ENCODE measurements around the gene MAP2K7. TPM values are rescaled to one million over a fixed set of nuclear protein-coding genes. Genes with fewer than 3 reads are reported as not detected.
"Not testable (repeated sequence)": the region's sequence is repeated elsewhere in the genome, so short reads cannot be mapped to it uniquely, and the experiment has no call there.

MAP2K7 gene
- total RNA-seq, 1 donor from 2014 or later: 9.4 TPM

DNA sequence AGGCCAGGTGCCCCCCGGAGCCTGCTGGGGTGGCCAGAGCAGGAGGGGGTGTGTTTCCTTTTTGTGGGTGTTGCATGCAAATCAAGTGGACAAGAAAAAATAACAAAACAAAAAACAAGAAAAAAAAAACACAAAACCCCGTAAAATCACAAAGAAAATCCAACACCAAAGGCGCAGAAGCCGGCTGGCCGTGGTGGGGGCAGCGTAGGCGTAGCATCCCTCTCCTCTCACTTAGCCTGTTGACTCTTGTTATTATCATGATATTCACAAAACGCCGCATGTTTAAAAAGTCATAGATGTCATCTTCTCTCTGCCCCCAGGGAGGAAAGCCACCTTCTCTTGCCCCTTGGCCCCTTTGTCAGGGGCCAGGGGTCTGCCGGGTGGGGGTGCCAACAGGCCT is 10.0 kb downstream of the MAP2K7 start:
- Histone ChIP-seq H3K4me3 (ENCODE audit: low read length in 3 of 3) (no peak overlapping the region), H3K36me3 (ENCODE audit: control insufficient read depth in 3 of 3, insufficient read depth in 3 of 3, low read length in 3 of 3) (peaks cover 26 to 30% (median 29%) of the 10 kb centered on the region in 3 donors), H3K27ac (ENCODE audit: low read depth, low read length) (no peak overlapping the region), H3K9me3 (ENCODE audit: control insufficient read depth in 3 of 3, low read length in 3 of 3) (no peaks in the 10 kb centered on the region), H3K27me3 (ENCODE audit: control insufficient read depth in 3 of 3, insufficient read depth in 3 of 3, low read length in 3 of 3) (peaks cover 20 to 44% (median 28%) of the 10 kb centered on the region in 3 donors), H3K9ac (ENCODE audit: low read depth in 1 of 3, low read length in 3 of 3) (no peak overlapping the region), H3K4me1 (ENCODE audit: control insufficient read depth in 3 of 3, insufficient read depth in 3 of 3, low read length in 3 of 3) (peaks cover 12 to 26% (median 20%) of the 10 kb centered on the region in 3 donors)

DNA sequence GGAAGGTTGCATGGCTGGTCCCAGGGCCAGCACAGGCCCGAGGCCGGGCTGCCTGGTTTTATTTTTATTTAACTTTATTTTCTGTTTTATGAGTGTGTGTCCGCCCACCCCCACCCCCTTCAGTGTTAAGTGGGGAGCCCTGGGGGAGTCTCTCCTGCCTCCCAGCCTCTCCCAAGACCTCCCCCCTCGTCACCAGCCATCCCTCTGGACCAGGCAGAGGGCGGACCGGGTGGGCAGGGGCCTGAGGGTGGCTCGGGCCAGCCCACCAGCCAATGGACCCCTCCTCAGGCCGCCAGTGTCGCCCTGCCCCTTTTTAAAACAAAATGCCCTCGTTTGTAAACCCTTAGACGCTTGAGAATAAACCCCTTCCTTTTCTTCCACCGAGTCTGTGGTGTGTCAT is 10.4 kb downstream of the MAP2K7 start:
- H3K9me3 ChIP-seq (ENCODE audit: control insufficient read depth in 3 of 3, low read length in 3 of 3): no peaks in the 10 kb centered on the region
- H3K4me3 ChIP-seq (ENCODE audit: low read length in 3 of 3): no peak overlapping the region
- H3K4me1 ChIP-seq (ENCODE audit: control insufficient read depth in 3 of 3, insufficient read depth in 3 of 3, low read length in 3 of 3): peaks cover 12 to 26% (median 20%) of the 10 kb centered on the region in 3 donors
- H3K36me3 ChIP-seq (ENCODE audit: control insufficient read depth in 3 of 3, insufficient read depth in 3 of 3, low read length in 3 of 3): peaks cover 26 to 30% (median 29%) of the 10 kb centered on the region in 3 donors
- peaks cover 20 to 49% (median 33%) of the 10 kb centered on the region in 3 donors for H3K27me3 ChIP-seq (ENCODE audit: control insufficient read depth in 3 of 3, insufficient read depth in 3 of 3, low read length in 3 of 3)
- H3K9ac ChIP-seq (ENCODE audit: low read depth in 1 of 3, low read length in 3 of 3): no peak overlapping the region
- H3K27ac ChIP-seq (ENCODE audit: low read depth, low read length): no peak overlapping the region

DNA sequence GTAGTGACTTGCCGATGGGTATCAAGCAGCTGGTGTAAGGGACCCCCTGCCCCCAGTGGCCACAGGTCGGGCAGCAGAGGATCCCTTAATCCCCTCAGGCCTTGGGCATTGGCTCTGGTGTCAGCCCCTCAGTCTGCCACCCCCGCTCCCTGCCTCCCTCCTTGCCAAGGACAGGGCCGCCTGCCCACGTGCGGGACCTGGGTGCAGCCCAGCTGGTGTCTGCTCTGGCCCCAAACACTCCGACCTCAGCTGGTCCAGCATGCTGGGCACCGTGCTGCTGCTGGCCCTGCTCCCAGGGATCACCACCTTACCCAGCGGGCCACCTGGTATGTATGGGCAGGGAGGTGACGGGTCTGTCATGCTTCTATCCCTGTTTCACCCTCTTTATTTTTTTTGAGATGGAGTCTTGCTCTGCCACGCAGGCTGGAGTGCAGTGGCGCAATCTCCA is 10.9 kb downstream of the MAP2K7 start, which contains the start of gene TGFBR3L:
Gene TGFBR3L, plus strand, starts transcription at position 233 of the 448 bp plus-strand sequence.
- Histone ChIP-seq H3K36me3 (ENCODE audit: control insufficient read depth in 3 of 3, insufficient read depth in 3 of 3, low read length in 3 of 3) (peaks cover 26 to 29% (median 27%) of the 10 kb centered on the region in 3 donors), H3K27me3 (ENCODE audit: control insufficient read depth in 3 of 3, insufficient read depth in 3 of 3, low read length in 3 of 3) (peaks cover 20 to 53% (median 34%) of the 10 kb centered on the region in 3 donors), H3K27ac (ENCODE audit: low read depth, low read length) (no peak within 1 kb of the TSS), H3K9me3 (ENCODE audit: control insufficient read depth in 3 of 3, low read length in 3 of 3) (no peaks in the 10 kb centered on the region), H3K4me3 (ENCODE audit: low read length in 3 of 3) (no peak within 1 kb of the TSS), H3K9ac (ENCODE audit: low read depth in 1 of 3, low read length in 3 of 3) (no peak within 1 kb of the TSS), H3K4me1 (ENCODE audit: control insufficient read depth in 3 of 3, insufficient read depth in 3 of 3, low read length in 3 of 3) (peaks cover 14 to 29% (median 22%) of the 10 kb centered on the region in 3 donors)

DNA sequence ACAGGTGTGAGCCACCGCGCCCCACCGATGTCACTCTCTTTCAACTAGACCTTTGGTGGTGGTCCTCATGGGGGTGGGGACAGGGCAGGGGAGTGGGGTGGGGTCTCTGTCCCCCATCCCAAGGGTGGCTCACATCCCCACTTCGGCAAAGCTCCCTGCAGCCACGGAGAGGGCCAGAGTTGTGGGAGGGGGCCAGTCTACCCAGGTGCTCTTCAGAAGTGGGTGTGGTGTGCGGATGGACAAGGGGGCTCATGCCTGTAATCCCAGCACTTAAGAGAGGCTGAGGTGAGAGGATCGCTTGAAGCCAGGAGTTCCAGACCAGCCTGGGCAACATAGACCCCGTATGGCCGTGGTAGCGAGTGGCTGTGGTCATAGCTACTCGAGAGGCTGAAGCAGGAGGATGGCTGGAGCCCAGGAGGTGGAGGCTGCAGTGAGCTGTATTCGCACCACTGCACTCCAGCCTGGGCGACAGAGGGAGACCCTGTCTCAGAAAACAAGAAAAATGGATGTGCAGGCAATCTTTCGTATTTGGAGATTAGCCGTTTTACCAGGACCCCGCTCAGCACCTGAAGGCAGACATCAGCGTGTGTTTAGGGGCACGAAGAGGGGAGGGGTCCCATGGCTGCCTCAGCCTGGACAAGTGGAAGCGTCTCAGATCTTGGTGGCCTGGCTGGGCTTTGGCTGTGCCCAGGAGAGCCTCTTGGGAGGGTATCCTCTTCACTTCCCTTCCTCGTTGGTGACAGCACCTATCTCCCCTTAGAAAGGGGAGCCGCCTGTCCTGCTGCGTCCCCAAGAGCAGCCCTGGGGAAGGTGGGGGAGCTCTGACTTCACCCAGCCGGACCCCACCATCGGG is 11.8 kb downstream of the MAP2K7 start:
- peaks cover 18 to 33% (median 26%) of the 10 kb centered on the region in 3 donors for H3K4me1 ChIP-seq (ENCODE audit: control insufficient read depth in 3 of 3, insufficient read depth in 3 of 3, low read length in 3 of 3)
- H3K27ac ChIP-seq (ENCODE audit: low read depth, low read length): no peak overlapping the region
- H3K27me3 ChIP-seq (ENCODE audit: control insufficient read depth in 3 of 3, insufficient read depth in 3 of 3, low read length in 3 of 3): peaks cover 20 to 56% (median 34%) of the 10 kb centered on the region in 3 donors
- no peaks in the 10 kb centered on the region for H3K9me3 ChIP-seq (ENCODE audit: control insufficient read depth in 3 of 3, low read length in 3 of 3)
- H3K9ac ChIP-seq (ENCODE audit: low read depth in 1 of 3, low read length in 3 of 3): no peak overlapping the region
- no peak overlapping the region for H3K4me3 ChIP-seq (ENCODE audit: low read length in 3 of 3)
- peaks cover 20 to 22% (median 20%) of the 10 kb centered on the region in 3 donors for H3K36me3 ChIP-seq (ENCODE audit: control insufficient read depth in 3 of 3, insufficient read depth in 3 of 3, low read length in 3 of 3)

DNA sequence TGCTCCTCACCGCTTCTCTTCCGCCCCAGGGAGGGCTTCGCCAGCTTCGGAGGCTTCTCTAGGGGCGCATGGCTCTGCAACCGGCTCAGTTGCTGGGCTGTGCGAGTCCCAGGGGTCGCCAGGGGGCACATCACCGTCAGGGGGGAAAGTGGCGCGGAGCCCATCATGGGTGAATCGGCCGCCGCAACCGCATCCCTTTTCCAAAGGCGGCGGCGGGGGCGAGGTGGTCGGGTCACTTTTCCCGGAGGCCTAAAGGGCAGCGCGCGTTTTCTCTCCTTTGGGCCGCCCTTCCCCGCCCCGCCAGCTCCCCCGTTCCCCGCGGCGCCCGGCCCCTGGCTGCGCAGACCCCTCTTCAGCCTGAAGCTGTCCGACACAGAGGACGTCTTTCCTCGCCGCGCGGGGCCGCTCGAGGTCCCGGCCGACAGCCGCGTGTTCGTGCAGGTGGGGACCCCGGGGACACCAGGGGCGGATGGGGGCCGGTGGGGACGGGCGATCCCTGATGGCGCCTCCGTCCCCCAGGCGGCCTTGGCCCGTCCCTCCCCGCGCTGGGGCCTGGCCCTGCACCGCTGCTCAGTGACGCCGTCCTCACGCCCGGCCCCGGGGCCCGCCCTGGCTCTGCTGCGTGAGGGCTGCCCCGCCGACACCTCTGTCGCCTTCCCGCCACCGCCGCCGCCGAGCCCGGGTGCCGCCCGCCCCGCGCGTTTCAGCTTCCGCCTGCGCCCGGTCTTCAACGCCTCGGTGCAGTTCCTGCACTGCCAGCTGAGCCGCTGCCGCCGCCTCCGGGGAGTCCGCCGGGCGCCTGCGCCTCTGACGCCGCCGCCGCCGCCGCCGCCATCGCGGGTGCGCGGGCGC is 12.7 kb downstream of the MAP2K7 start:
- Histone ChIP-seq H3K9me3 (ENCODE audit: control insufficient read depth in 3 of 3, low read length in 3 of 3) (no peaks in the 10 kb centered on the region), H3K27ac (ENCODE audit: low read depth, low read length) (no peak overlapping the region), H3K4me1 (ENCODE audit: control insufficient read depth in 3 of 3, insufficient read depth in 3 of 3, low read length in 3 of 3) (peaks cover 24 to 38% (median 32%) of the 10 kb centered on the region in 3 donors), H3K4me3 (ENCODE audit: low read length in 3 of 3) (no peak overlapping the region), H3K36me3 (ENCODE audit: control insufficient read depth in 3 of 3, insufficient read depth in 3 of 3, low read length in 3 of 3) (peaks cover 13 to 14% (median 13%) of the 10 kb centered on the region in 3 donors), H3K9ac (ENCODE audit: low read depth in 1 of 3, low read length in 3 of 3) (no peak overlapping the region), H3K27me3 (ENCODE audit: control insufficient read depth in 3 of 3, insufficient read depth in 3 of 3, low read length in 3 of 3) (peaks cover 20 to 56% (median 34%) of the 10 kb centered on the region in 3 donors)

DNA sequence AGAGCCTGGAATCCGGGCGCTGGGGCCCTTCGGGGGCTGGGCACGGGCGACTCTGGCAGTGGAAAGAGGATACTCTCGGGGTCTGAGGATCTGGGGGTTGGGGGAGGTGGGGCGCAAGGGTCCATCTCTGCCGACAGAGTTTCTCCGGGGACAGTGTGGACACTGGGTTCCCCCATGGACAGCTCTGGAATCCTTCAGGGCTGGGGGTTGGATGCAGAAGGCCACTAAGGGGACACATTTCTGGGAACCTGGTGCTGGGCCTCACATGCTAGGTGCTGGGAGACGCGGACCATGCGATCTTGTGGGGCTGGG is 13.2 kb downstream of the MAP2K7 start:
- H3K4me1 ChIP-seq (ENCODE audit: control insufficient read depth in 3 of 3, insufficient read depth in 3 of 3, low read length in 3 of 3): peaks cover 30 to 44% (median 37%) of the 10 kb centered on the region in 3 donors
- peaks cover 20 to 56% (median 34%) of the 10 kb centered on the region in 3 donors for H3K27me3 ChIP-seq (ENCODE audit: control insufficient read depth in 3 of 3, insufficient read depth in 3 of 3, low read length in 3 of 3)
- no peaks in the 10 kb centered on the region for H3K9me3 ChIP-seq (ENCODE audit: control insufficient read depth in 3 of 3, low read length in 3 of 3)
- peak overlapping the region in 1 of 3 donors; percentile 7 for H3K4me3 ChIP-seq (ENCODE audit: low read length in 3 of 3)
- H3K27ac ChIP-seq (ENCODE audit: low read depth, low read length): no peak overlapping the region
- H3K36me3 ChIP-seq (ENCODE audit: control insufficient read depth in 3 of 3, insufficient read depth in 3 of 3, low read length in 3 of 3): peaks cover 8 to 10% (median 9%) of the 10 kb centered on the region in 3 donors
- H3K9ac ChIP-seq (ENCODE audit: low read depth in 1 of 3, low read length in 3 of 3): peak overlapping the region in 2 of 3 donors; percentile 33 to 61

DNA sequence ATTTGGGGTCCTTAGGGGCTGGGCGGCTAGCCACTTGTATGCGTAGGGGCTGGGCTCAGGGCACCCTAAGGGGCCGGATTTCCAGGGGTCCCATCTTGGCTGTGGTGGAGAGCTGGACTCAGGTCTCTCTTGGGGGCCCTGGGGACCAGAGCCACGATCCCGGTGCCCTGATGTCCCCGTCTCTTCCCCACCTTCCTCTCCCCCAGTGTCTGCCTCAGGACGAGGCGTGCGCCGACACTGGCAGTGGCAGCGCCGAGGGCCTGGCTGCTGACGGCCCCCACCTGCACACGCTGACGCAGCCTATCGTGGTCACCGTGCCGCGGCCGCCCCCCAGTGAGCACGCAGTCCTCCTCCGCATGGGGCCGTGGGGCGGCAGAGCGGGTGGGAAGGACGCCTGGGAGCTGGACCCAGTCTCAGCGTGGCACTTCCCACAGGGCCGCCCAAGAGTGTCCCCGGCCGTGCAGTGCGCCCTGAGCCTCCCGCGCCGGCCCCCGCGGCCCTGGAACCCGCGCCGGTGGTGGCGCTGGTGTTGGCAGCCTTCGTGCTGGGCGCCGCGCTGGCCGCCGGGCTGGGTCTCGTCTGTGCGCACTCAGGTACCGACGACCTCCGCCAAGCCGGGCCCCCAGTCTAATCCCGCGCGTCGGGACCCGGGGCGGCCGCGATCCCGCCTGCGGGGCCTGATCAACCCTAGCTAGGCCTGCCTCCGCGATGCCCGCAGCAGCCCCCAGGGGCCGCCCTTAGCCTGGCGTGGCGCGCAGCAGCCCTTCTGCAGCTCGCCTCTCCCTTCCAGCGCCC is 13.8 kb downstream of the MAP2K7 start:
- peak overlapping the region; percentile 7 to 51 (median 35) for H3K4me3 ChIP-seq (ENCODE audit: low read length in 3 of 3)
- peak overlapping the region in 2 of 3 donors; percentile 33 to 61 for H3K9ac ChIP-seq (ENCODE audit: low read depth in 1 of 3, low read length in 3 of 3)
- H3K9me3 ChIP-seq (ENCODE audit: control insufficient read depth in 3 of 3, low read length in 3 of 3): no peaks in the 10 kb centered on the region
- peaks cover 20 to 56% (median 34%) of the 10 kb centered on the region in 3 donors for H3K27me3 ChIP-seq (ENCODE audit: control insufficient read depth in 3 of 3, insufficient read depth in 3 of 3, low read length in 3 of 3)
- no peak overlapping the region for H3K27ac ChIP-seq (ENCODE audit: low read depth, low read length)
- H3K4me1 ChIP-seq (ENCODE audit: control insufficient read depth in 3 of 3, insufficient read depth in 3 of 3, low read length in 3 of 3): peaks cover 32 to 46% (median 41%) of the 10 kb centered on the region in 3 donors
- peaks cover 8 to 13% (median 10%) of the 10 kb centered on the region in 3 donors for H3K36me3 ChIP-seq (ENCODE audit: control insufficient read depth in 3 of 3, insufficient read depth in 3 of 3, low read length in 3 of 3)

DNA sequence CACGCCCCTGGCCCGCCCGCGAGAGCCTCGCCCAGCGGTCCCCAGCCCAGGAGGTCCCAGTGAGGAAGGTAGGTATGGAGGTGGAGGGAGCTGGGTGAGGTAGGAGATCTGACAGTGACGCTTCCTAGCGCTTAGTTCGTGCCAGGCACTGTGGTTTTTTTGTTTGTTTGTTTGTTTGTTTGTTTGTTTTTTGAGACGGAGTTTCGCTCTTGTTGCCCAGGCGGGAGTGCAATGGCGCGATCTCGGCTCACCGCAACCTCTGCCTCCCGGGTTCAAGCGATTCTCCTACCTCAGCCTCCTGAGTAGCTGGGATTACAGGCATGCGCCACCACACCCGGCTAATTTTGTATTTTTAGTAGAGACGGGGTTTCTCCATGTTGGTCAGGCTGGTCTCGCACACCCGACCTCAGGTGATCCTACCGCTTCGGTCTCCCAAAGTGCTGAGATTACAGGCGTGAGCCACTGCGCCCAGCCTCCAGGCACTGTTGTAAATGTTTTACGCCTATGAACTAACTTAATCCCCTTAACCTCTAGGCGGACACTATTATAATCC is 14.5 kb downstream of the MAP2K7 start:
- H3K27ac ChIP-seq (ENCODE audit: low read depth, low read length): not testable (repeated sequence)

More for the DNA sequence above, 14.5 kb downstream of the MAP2K7 start:
- Histone ChIP-seq H3K36me3 (ENCODE audit: control insufficient read depth in 3 of 3, insufficient read depth in 3 of 3, low read length in 3 of 3) (peaks cover 9 to 13% (median 10%) of the 10 kb centered on the region in 3 donors), H3K4me1 (ENCODE audit: control insufficient read depth in 3 of 3, insufficient read depth in 3 of 3, low read length in 3 of 3) (peaks cover 32 to 46% (median 41%) of the 10 kb centered on the region in 3 donors), H3K9ac (ENCODE audit: low read depth in 1 of 3, low read length in 3 of 3) (peak overlapping the region in 1 of 3 donors; percentile 33), H3K27me3 (ENCODE audit: control insufficient read depth in 3 of 3, insufficient read depth in 3 of 3, low read length in 3 of 3) (peaks cover 20 to 53% (median 34%) of the 10 kb centered on the region in 3 donors)
- not testable (repeated sequence) for H3K9me3 ChIP-seq (ENCODE audit: control insufficient read depth in 3 of 3, low read length in 3 of 3); H3K4me3 ChIP-seq (ENCODE audit: low read length in 3 of 3)

All from skeletal muscle tissue (tissue), 4 donors.